Suprapubic skin (tissue), 4 donors: Measurements from ENCODE around the gene ARL14. TPM values are rescaled to one million over a fixed set of nuclear protein-coding genes. Genes with fewer than 3 reads are reported as not detected.

Source experiments
- DNase-seq, 2 donors: peaks; one replicate each; pipeline ENCODE4 v3.0.0-alpha.2; 2019; ENCODE audit warnings: low spot score in 2 of 2
- H3K27ac ChIP-seq: fragments of 200-600 bp; sonication (generic); one replicate; pipeline ENCODE4 v1.5.1; 2019
- H3K27me3 ChIP-seq: fragments of 200-600 bp; sonication (generic); one replicate; pipeline ENCODE4 v1.5.1; 2019
- H3K36me3 ChIP-seq: fragments of 200-600 bp; sonication (generic); one replicate; pipeline ENCODE4 v1.5.1; 2019
- H3K4me1 ChIP-seq: fragments of 200-600 bp; sonication (generic); one replicate; pipeline ENCODE4 v1.5.1; 2019
- H3K4me3 ChIP-seq: fragments of 200-600 bp; sonication (generic); one replicate; pipeline ENCODE4 v1.5.1; 2019; ENCODE audit warnings: mild to moderate bottlenecking
- H3K9me3 ChIP-seq: fragments of 200-600 bp; sonication (generic); one replicate; pipeline ENCODE4 v1.5.1; 2019
- EP300 ChIP-seq: sonication (generic); formaldehyde crosslinking; IDR thresholded peaks from one replicate; pipeline ENCODE4 v1.6.1; 2017; ENCODE audit warnings: antibody characterized with exemption
- POLR2A ChIP-seq, 2 donors: fragments of 450-650 bp; IDR thresholded peaks; one replicate each; pipeline ENCODE4 v1.6.1; 2017; ENCODE audit warnings: antibody characterized with exemption in 2 of 2, mild to moderate bottlenecking in 2 of 2, moderate library complexity in 2 of 2
- POLR2AphosphoS5 ChIP-seq, 3 donors: sonication (generic); formaldehyde crosslinking; IDR thresholded peaks; one replicate each; pipeline ENCODE4 v1.6.1; 2017; ENCODE audit warnings: antibody characterized with exemption in 3 of 3
- WGBS: methylation state at CpG from one replicate; pipeline ENCODE4 v1.1.5; 2018; 5-methylcytosine and 5-hydroxymethylcytosine counted together
- total RNA-seq, 4 donors: library from RNA; depleted of rRNA; stranded (reverse); fragments of >200 nt; gene quantifications; one replicate each; pipeline ENCODE4 v1.1.0, GENCODE V29; 2016
- TF ChIP-seq, protein P1 (sequence below), 2 donors: fragments of 200-600 bp in 1 of 2; fragments of 450-650 bp in 1 of 2; sonication (generic) in 1 of 2; IDR thresholded peaks; one replicate each; pipeline ENCODE4 v1.5.1; 2016 to 2019; ENCODE audit warnings: antibody characterized with exemption in 2 of 2, mild to moderate bottlenecking in 1 of 2, moderate library complexity in 1 of 2

Gene ARL14
- total RNA-seq, 4 donors from 2014 or later = not detected

DNA sequence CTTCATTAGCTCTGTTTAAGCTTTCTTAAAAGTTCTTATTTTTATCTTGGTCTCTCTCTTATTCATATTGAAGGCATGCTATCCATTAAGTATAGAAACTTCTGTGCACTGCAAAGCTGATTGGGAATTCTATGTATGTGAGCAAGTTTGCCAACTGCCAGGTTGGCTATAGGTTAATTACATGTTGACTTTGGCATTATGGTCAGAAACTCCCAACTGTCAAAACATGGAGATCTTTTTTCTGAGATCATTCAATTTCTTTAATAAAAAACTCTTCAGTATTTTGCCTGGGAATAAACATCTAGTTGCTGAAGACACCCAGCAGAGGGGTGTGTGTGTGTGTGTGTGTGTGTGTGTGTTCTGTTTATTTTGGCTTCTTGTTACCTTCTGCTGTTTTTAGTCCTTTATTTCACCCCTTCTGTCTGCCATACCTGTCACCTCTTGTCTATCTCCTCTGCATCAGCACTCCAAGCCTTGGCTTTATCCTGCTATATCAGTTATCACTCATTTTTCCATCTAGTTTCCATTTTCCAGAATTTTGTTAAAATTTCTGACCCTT, 1.3 kb upstream of the ARL14 start:
- Histone ChIP-seq H3K36me3 (no peaks in the 10 kb centered on the region), H3K9me3 (no peaks in the 10 kb centered on the region), H3K4me1 (peaks cover 9% of the 10 kb centered on the region), H3K27ac (no peak overlapping the region), H3K4me3 (no peak overlapping the region), H3K27me3 (no peaks in the 10 kb centered on the region)
- DNase-seq = no peak
- TF ChIP-seq, protein P1, sequence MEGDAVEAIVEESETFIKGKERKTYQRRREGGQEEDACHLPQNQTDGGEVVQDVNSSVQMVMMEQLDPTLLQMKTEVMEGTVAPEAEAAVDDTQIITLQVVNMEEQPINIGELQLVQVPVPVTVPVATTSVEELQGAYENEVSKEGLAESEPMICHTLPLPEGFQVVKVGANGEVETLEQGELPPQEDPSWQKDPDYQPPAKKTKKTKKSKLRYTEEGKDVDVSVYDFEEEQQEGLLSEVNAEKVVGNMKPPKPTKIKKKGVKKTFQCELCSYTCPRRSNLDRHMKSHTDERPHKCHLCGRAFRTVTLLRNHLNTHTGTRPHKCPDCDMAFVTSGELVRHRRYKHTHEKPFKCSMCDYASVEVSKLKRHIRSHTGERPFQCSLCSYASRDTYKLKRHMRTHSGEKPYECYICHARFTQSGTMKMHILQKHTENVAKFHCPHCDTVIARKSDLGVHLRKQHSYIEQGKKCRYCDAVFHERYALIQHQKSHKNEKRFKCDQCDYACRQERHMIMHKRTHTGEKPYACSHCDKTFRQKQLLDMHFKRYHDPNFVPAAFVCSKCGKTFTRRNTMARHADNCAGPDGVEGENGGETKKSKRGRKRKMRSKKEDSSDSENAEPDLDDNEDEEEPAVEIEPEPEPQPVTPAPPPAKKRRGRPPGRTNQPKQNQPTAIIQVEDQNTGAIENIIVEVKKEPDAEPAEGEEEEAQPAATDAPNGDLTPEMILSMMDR (IDR thresholded peaks at IDR 0.05) = no peak
- TF ChIP-seq POLR2A (IDR thresholded peaks at IDR 0.05) (no peak), POLR2AphosphoS5 (IDR thresholded peaks at IDR 0.05) (no peak)

DNA sequence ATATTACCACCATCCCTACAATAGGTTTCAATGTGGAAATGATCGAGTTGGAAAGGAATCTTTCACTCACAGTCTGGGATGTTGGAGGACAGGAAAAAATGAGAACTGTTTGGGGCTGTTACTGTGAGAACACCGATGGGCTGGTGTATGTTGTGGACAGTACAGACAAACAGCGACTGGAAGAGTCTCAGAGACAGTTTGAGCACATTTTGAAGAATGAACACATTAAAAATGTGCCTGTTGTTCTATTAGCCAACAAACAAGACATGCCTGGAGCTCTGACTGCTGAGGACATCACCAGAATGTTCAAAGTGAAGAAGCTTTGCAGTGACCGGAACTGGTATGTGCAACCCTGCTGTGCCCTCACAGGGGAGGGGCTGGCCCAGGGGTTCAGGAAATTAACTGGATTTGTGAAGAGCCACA, 510 bp downstream of the ARL14 start:
- H3K27me3 ChIP-seq = no peaks in the 10 kb centered on the region
- WGBS = 78% methylated on average over 4 of the region's 4 CpGs
- TF ChIP-seq POLR2A (IDR thresholded peaks at IDR 0.05) (no peak), EP300 (no peak)
- TF ChIP-seq, protein P1 (IDR thresholded peaks at IDR 0.05) = no peak
- H3K9me3 ChIP-seq = no peaks in the 10 kb centered on the region
- no peaks in the 10 kb centered on the region for H3K36me3 ChIP-seq
- no peak overlapping the region for H3K27ac ChIP-seq
- peaks cover 9% of the 10 kb centered on the region for H3K4me1 ChIP-seq
- no peak for DNase-seq
- H3K4me3 ChIP-seq = no peak overlapping the region

DNA sequence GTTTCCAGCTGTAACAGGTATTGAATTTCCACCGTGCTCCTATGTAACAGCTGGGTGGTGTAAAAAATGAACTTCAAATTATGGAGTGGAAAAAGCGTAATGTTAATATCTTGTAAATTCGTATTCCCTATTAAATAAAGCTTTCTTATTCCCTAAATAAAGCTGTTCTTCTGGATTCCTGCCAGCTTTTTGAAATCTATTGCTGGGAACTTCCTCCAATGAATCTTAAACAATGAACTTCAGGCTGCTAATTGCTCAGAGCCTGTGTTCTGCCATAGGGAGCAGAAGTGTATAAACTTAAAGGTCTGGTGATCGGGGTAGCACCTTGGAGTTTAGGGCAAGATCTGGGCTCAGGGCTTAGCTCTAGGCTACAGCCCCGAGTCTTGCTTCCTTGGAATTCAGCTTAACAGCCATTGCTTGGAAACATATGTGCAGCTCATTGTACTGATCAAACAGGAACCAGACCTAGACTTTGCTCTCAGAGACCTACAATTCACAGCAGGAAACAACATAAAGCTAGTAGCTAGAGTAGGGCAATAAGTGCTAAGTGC, 1.4 kb downstream of the ARL14 start:
- Histone ChIP-seq H3K4me1 (peaks cover 9% of the 10 kb centered on the region), H3K9me3 (no peaks in the 10 kb centered on the region), H3K4me3 (no peak overlapping the region), H3K27me3 (no peaks in the 10 kb centered on the region), H3K27ac (no peak overlapping the region), H3K36me3 (no peaks in the 10 kb centered on the region)
- 47% methylated on average over 5 of the region's 5 CpGs for WGBS
- TF ChIP-seq POLR2AphosphoS5 (IDR thresholded peaks at IDR 0.05) = no peak
- TF ChIP-seq, protein P1 (IDR thresholded peaks at IDR 0.05) = no peak
- TF ChIP-seq EP300 = no peak
- no peak for TF ChIP-seq POLR2A (IDR thresholded peaks at IDR 0.05)
- no peak for DNase-seq

DNA sequence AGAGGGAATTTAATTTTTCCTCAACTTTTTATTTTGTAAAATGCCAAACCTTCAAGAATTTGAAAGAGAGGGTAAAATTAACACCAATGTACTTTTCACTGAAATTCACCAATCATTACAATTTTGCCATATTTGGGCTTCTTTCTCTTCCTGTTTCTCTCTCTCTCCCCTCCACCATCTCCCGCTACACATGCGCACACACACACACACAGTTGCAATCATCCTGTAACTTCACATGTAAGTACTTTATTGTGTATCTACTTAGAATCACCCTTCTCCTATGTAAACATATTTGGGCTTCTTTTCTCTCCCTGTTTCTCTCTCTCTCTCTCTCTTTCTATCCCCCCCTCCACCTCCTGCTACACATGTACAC, 7.4 kb downstream of the ARL14 start:
- no peaks in the 10 kb centered on the region for H3K36me3 ChIP-seq
- no peak overlapping the region for H3K27ac ChIP-seq
- H3K4me3 ChIP-seq = no peak overlapping the region
- H3K9me3 ChIP-seq = no peaks in the 10 kb centered on the region
- H3K4me1 ChIP-seq = no peaks in the 10 kb centered on the region
- whole genome bisulfite sequencing = 87% methylated on average over 2 of the region's 2 CpGs
- H3K27me3 ChIP-seq = no peaks in the 10 kb centered on the region
- no peak for DNase-seq
- TF ChIP-seq EP300 (no peak), POLR2A (IDR thresholded peaks at IDR 0.05) (no peak), POLR2AphosphoS5 (IDR thresholded peaks at IDR 0.05) (no peak)

DNA sequence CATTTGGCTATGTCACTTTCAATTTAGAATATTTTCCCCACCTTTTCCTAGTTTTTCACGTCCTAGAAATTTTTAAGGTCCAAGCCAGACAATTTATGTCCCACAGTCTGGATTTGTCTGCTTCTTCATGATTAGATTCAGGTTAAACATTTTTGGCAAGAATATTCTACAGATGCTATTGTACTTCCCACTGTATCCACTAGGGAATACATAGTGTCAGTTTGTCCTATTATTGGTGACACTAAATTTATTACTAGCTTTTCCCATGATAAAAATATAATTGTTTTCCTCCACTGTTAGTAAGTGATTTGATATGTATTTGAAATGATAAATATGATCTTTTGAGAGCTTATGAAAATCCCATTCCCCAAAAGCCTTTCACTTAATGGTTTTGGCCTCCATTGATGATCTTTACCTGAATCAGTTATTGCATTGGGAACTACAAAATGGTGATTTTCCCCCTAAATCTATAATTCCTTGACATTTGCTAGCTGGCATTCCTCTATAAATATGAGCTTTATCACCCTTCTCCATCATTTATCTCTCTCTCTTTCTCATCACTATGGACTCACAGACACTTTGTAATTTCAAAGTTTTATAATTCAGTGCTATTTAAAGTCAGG, 8.3 kb downstream of the ARL14 start:
- no peak for TF ChIP-seq POLR2A (IDR thresholded peaks at IDR 0.05)
- TF ChIP-seq, protein P1 (IDR thresholded peaks at IDR 0.05) = peak in 1 of 2 donors; percentile 32
- Histone ChIP-seq H3K4me1 (no peaks in the 10 kb centered on the region), H3K9me3 (no peaks in the 10 kb centered on the region), H3K36me3 (no peaks in the 10 kb centered on the region), H3K4me3 (no peak overlapping the region), H3K27me3 (no peaks in the 10 kb centered on the region), H3K27ac (no peak overlapping the region)
- WGBS = 64% methylated on average over 1 of the region's 1 CpG
- no peak for DNase-seq
